HG03457 (cell line): ENCODE results near the gene F8.
"Not testable (repeated sequence)": the region's sequence is repeated elsewhere in the genome, so short reads cannot be mapped to it uniquely, and the experiment has no call there.

Source experiments
- ATAC-seq: cut with Tn5 transposase; IDR thresholded peaks from one replicate; pipeline ENCODE4 v1.9.1; 2021; ENCODE audit warnings: moderate number of reproducible peaks; ENCODE audit not compliant: unreplicated experiment

Gene F8

DNA sequence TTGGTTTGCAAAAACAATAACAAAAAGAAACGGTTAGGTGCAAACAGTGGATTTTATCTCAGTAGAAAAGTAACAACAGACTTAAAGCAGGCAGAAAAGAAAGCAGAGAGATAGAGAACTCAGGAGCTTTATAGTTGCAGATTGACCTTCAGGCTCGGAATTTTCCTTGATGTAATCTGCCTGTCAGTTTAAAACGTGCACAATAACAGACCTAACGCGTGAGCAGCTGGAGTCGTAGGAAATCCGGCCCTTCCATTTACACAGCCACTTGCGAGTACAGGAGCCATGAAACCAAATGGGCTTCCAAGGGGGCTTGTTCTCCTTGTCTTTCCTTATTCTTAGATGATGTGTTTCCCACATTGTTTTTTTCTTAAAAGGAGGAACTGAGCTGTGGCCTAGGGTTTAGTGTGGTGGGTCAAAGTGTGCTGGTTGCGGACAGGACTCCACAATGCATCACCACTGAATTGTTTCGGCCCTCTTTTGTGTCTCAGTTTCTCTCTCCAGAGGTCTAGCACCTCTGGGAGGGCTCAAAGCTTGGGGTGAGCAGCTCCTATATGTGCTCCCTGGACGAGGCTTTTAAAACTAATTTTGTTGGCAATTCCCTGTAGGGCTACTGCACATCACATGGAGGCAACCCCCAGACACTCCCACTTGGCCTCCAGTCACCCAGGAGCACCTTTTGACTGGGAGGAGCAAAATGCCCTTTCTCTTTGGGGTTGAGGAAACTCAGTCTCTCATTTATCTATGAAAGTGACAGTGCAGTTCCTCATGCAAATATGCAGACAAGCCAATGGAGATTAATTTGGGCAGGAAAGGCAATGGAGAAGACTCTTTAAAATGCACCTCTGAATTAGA lies 203.4 kb downstream of the F8 start:
- no peak for ATAC-seq

DNA sequence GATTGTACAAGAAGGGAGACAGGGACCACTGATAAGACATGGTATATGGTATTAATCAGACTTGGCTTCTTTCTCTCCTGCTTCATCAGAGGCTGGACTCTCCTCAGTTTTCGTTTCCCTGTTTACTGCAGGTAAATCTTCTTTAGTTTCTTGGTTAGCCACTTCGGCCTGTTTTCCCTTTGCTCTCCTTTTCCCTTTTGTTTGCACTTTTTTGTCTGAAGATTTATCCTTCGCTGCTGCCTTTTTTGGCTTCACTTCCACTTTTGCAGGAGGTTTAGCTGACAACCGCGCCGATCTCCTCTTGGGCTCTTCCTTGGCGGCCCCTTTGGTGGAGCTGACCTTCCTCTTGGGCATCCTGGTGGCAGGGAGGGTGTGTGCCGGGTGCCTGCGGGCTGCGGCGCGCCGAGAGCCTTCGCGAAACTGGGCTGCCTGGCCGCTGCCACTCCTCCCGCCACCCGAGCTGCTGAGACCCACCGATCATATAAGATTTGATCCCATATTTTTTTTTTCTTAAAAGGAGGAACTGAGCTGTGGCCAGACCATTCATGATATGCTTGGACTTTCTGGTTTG lies 205.4 kb downstream of the F8 start:
- not testable (repeated sequence) for ATAC-seq

DNA sequence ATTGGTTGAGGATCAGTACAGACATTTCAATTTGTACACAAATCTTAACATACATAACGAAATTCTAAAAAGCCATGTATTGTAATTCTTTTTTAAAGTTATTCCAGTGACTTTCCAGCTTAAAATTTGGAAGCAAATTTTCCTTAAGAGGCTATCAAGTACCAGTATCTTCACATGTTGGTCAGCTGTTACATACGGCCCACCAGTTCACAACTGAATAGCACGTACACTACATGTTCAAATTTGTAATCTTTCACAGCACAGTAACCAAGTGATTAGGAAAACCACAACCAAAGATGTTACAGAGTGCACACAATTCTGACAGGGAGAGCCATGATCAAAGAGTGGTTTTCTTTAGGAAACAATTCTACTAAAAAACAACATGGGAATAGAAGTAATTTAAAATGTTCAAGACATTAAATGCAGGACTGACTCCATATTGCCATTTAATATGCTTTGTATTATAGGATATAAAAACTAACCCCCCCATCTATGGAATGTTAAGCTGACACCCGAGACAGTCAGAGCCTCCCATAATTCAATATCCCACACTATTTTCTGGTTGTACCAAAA lies 206.1 kb downstream of the F8 start:
- ATAC-seq, result not testable (repeated sequence)

DNA sequence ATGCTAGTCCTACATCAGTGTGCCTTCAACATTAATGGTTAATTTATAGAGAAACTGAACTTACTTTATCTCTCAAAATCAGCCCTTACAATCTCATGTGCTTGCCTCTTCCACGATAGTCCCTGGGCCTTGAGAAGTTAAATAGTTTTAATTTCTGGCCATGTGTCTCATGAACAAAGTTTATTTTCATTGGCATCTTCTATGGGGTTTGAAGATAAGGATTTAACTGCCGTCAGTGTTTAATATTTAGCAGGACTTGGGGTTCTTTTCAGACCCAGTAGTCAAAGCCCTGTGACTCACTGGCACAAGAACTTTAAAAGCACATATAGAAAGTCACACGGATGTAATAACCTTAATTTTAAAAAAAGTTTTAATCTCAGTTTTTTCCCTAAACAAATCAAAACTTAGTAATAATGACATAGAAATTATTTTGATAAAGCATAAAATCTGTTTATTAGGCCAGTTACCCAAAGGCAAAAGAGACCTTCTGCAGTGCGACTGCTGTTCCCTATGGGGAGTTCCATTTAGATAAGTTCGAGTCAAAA lies 207.2 kb downstream of the F8 start:
- ATAC-seq, result no peak

DNA sequence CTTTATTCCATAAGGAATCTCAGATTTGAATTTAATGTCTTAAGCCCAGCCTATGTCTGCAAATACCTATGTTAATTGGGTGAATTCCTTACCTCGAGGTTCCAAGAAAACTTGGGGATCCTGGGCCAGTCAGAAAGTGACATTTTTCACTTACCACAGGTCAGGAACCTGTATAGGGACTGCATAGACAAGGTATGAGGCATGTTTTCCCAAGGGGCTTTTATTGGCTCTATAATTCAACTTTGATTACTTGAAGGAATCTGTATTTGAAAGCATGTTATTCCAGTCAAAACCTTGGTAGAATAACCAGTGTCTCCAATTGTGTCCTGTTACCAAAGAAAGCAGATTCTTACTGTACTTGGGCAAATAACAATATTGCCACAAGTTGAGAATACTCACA lies 208.7 kb downstream of the F8 start:
- ATAC-seq, result no peak

DNA sequence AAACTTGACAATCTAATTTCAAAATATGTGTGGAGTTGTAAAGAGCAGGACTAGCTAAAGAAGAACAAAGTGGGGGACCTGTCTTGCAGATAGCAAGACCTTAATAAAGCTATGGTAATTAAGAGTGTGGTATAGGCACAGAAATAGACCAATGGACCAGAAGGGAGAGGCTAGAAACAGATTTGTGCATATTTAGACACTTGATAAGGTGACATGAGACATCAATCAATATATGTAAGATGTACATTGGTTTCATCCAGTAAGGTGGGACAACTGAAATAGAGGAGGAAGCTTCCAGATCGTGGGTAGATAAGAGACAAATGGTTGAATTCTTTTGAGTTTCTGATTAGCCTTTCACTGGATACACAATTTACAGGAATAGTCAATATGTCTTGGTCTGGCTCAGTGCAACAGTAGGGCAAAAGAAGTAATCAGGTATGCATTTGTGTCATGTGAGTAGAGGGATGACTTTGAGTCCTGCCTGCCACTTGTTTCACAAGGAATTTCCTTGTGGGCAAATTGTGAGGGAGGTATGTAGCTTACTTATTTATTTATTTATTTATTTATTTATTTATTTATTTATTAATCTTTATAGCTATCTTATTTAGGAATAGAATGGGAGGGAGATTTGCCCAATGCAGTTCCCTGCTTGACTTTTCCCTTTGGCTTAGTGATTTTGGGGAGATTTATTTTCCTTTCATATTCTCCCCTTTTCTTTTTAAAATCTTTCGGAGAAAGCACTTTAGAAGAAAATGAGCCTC lies 210.0 kb downstream of the F8 start:
- ATAC-seq, result no peak

DNA sequence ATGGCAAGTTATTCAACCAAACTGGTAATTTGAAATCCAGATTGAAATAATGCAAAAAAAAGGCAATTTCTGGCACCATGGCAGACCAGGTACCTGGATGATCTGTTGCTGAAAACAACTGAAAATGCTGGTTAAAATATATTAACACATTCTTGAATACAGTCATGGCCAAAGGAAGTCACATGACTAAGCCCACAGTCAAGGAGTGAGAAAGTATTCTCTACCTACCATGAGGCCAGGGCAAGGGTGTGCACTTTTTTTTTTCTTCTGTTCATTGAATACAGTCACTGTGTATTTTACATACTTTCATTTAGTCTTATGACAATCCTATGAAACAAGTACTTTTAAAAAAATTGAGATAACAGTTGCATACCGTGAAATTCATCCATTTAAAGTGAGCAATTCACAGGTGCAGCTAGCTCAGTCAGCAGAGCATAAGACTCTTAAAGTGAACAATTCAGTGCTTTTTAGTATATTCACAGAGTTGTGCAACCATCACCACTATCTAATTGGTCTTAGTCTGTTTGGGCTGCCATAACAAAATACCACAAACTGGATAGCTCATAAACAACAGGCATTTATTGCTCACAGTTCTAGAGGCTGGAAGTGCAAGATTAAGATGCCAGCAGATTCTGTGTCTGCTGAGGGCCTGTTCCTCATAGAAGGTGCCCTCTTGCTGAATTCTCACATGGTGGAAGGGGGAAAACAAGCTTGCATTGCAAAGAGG lies 212.4 kb downstream of the F8 start:
- ATAC-seq, result no peak

DNA sequence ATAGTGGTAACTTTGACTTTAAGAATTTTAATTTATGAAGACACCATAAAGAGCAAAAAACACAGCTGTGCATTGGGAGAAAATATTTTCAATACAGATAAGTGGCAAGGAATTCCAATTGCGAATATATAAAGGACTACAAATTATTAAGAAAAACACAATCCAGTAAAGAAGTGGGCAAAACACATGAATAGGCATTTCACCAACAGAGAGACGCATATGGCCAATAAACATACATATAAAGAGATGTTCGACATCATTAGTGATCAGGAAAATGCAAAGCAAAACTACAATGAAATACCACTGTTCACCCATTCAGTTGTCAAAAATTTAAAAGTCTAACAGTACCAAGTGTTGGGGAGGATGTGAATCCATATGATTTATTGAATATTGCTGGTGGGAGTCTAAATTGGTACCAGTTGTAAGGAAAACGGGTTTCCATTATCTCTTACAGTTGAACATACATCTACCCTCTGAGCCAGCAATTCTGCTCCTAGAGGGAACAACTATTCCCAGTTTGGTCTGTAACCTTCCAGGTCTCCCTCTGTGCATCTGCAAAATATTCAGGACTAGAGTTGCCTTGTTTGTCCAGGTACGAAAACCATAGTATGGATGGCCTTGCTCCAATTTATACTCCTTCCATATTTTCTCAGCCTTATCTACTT lies 215.6 kb downstream of the F8 start:
- ATAC-seq, result no peak

DNA sequence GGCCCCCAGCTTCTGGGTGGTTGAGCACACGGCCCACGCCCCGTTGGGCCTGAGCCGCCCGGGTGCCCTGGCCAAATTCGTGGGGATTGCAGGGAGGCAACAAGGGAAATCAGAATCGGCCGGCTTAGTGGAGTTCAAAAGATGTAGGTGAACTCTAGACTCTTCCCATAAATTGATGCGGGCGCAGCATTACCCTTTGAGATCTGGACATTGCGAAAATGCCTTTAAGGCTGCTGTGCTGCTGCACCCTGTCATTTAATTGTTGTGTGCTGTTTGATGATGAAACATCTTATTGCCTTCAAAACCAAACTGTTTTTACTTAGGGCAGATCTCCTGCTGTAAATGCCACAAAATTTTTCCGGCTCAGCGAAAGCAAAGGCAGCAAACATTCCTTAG lies 216.8 kb downstream of the F8 start:
- ATAC-seq, result peak; percentile 15

DNA sequence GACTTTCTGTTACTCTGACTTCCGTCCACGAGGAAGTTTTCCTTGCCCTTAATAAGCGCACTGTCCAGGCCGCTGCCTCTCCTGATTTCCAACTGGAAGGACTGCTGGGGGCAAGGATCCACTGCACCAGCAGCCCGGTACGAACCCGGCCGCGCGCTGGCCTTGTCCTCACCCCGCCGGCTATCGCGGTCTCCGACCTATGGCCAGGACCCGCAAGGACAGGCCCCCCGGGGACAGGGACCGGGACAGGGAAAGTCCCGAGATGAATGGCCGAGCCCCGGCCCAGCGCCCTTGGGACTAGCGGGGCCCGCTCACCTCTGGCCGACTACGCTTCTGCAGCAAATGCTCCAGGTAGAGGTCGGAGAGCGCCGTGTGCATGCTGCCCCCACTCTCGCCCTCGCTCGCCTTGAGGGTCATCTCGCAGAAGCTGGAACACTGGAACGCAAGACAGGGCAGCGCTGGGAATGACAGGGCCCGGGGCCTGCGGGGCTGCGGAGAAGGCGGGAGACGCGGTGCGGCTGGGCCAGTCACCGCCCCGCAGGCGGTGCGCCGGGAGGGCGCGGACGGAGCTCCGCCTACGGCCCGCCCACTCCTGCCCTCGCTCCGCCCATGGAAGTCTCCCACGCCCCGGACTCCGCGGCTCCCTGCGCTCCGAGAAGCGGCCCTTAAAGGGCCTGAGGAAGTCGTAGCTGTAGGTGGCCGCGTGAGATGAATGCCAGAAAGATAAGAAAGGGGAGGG lies 217.4 kb downstream of the F8 start, which contains the start of gene MPP1:
MPP1 (minus strand) TSS at position 529 of the 739 bp plus-strand sequence; CDS start at position 417, 112 bp downstream.
- peak; percentile 81 for ATAC-seq

DNA sequence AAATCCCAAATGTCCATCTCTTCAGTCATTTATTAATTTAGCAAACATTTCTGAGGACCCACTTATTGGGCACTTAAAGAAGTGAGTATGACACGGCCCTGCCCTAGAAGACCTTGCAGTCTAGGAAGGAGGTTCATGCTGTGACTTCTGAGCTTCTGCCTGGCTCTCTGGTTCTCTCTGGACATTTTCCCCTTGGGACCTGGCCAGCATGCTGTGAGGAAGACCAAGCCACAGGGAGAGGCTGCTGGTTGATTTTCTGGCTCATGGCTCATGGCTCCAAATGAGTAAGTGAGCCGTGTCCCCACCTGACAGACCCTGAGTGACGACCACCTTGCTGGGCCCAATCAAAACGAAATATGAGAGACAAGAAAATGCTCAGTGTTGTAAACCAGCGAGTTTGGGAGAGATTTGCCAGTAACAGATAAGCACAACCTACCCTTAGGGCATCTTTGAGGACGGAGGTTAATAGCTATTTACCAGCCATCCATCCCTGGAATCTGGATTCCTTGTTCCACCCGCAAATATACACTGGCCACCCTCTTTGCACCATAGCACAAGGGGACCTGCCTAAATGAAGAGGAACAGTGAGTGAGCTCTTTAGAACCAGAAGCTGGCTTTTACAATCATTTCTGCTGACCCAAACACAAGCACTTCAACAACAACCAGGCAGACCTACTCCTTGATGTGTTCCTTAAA lies 218.1 kb downstream of the F8 start:
- ATAC-seq, result no peak

DNA sequence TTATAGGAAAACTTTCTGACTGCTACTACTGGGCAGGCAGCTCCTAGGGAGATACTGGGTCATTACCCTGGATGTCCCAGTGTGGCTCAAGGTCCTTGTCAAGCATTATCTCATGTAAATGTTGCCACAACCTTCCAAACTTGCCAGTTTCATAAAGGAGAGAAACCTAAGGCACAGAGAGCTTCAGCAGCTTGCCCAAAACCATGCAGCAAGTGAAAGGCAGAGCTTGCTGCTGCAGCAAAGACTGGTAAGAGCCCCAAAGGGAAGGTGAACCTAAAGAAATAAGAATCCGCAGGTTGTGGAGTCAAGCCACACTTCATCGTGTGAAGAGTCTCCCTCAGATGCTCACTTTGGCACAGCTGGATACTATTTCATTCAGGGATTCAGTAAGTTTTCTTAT lies 219.6 kb downstream of the F8 start:
- ATAC-seq, result no peak

DNA sequence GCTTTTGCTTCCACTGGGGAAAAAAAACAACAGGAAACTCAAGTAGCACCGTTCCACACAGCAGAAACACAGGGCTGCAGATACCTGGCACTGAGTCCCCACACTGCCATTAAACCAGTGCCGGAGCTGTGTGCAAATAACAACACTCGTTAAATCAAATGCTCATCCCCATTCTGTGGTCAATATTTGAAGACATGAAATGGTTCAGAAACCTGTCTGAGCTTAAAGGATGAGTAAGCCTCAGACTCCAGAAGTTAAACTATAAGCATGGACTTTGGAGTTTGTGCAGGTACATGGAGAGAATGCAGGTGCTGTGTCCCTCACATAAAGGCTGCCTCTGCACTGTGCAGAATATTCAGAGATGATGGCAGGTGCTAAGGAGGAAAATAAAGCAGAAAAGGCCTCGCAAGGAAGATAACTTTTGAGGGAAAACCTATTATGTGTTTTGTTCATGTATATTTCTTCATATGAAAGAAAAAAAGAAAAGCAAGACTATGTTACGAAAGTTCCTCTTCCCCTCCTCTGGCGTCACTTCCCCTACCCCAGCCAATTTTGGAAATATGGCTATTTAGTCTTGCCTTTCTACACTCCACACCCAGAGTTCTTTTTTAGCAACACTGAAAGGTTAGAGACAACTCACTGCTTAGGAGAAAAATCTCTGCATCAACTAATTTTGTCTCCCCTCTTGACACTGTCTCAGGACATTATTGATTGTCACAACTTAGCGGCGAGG lies 221.9 kb downstream of the F8 start:
- ATAC-seq, result no peak

DNA sequence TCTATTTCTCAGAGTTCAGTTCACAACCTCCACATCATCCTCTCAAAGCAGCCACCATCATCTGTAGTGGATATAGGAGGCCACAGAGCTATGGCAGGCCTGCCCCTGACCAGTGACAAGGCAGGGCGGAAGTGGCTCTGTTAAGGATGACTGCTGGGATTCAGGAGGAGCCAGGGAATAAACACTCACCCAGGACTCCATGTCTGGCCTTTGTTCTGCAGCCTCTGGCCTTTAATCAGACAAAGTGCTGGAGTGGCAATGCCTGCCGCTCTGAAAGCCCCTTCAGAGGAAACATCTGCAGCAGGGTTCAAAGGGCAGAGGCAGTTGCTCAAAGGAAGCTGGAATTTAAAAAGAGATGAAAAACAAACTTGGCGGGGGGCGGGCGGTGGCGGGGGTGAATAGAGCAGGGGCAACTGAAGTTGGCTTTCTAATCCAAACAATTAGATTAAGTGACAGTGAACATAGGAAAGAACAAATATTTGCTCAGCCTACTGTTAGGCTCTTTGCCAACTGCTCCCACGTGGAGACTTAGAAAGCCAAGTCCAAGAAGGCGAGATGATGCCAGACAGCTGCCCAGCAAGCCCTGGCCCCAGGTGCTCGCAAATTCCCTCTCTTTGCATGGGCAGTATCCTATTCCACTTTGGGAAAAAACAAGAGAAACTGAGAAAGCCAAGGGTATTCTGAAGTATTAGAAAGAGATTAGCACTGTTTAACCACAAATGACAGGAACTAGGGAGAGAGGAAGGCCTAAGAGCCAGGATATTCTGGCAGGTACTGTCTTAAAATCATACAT lies 222.8 kb downstream of the F8 start:
- no peak for ATAC-seq

DNA sequence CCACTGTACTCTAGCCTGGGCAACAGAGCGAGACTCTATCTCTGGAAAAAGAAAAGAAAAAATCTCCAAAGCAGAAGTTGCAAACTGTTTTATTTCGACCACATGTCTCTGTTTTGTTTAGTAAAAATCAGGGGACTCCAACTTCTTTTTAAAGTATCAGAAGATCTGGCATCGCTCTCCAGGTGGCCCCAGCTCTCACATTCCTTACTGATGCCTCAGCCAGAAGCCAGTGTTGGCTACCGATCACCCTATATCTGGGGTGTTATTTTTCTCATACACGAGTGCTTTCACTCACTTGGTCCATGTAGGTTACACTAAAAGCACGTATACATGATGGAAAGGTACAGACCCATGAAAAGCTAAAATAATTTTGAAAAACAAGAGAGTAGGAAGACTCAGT lies 225.5 kb downstream of the F8 start:
- no peak for ATAC-seq

DNA sequence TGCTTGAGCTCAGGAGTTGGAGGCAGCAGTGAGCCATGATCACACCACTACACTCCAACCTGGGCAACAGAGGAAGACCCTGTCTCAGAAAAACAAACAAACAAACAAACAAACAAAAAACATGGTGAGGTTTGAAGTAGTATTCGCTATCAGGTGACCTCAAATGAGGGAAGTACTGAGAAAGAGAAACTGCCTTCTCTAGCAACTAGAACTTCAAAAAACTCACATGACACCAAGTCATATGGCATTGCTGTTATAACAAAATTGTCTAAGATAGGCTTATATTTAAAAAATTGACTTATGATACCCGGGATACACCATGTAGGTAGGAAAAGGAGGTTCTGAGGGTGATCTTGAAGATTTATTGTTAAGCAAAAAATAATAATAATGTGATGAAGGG lies 227.5 kb downstream of the F8 start:
- ATAC-seq, result no peak

DNA sequence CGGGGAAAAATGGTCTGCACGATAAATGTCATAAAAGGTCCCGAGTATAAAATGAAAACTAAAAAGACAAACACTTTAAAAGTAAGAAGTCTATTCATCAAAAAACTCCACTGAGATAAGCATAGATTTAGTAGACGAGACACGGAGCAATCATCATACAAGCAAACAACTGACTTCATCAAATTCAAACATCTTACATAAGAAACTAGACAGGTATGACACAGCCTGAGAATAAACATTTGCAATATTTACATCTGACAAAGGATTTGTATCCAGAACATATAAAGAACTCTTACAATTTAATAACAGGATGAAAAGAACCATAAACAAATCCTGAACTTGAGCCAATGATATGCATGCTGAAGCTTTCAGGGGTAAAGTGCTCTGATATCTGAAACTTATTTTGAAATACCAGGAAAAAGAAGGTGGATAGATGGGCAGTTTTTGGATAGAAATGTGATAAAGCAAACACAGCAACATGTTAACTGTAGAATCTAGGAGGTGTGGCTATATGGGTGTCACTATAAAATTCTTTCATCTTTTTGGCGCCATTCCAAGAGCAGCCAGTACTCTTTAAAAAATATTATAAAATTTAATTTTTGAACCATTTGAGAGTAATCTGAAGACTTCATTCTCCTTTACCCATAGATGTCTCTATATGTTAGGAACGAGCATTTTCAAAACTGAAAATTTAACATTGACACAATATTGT lies 229.3 kb downstream of the F8 start:
- no peak for ATAC-seq
